ENCODE measurements around the gene HDLBP.

DNA sequence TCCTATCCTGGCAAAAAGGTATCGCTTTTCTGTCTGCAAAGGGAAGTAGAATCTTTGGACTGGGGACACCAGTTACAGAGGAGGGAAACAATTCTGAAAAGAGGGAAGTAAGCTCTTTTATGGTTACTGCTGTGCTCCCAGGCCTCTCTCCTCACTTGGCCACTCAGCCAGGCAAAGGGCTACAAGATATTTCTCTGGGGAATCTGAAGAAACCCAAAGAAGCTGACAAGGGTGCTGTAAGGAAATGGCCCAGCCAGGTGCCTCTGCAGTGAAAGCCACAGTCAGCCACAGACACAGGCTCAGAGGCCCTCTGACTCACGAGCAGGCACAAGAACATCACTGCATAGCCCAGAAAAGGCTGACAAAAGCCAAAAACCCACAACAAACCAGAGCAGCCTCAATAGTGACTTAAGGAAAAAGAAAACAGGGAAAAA, 5.8 kb downstream of the HDLBP start:
- no peak for TF ChIP-seq EZH2phosphoT487 (IDR thresholded peaks at IDR 0.05; ENCODE audit: low read depth)
- no peak for TF ChIP-seq CTCF (IDR thresholded peaks at IDR 0.05; ENCODE audit: low read depth, low read length)

Measured in OCI-LY3 (cell line).